ENCODE measurements around the gene CNTN4.
A peak's percentile ranks its signal among the peaks of the same experiment; 100 is the strongest.

The CNTN4 gene

GRCh38 chr3:2303566-2303965 is 204.9 kb downstream of the CNTN4 start:
- H2AFZ ChIP-seq (ENCODE audit: low read depth, low read length): no peak overlapping the region
- no peaks in the 10 kb centered on the region for H3K9me3 ChIP-seq (ENCODE audit: insufficient read depth, low read length, severe bottlenecking)
- no peak overlapping the region for H3K27ac ChIP-seq (ENCODE audit: low read length)
- no peaks in the 10 kb centered on the region for H4K20me1 ChIP-seq (ENCODE audit: insufficient read depth, low read length)
- peak; percentile 12 for DNase-seq
- no peaks in the 10 kb centered on the region for H3K36me3 ChIP-seq (ENCODE audit: insufficient read depth, low read length)
- H3K79me2 ChIP-seq (ENCODE audit: insufficient read depth, low read length): no peaks in the 10 kb centered on the region
- TF ChIP-seq EZH2 (IDR thresholded peaks at IDR 0.05; ENCODE audit: borderline replicate concordance, low read depth, low read length, severe bottlenecking): no peak
- TF ChIP-seq, protein P1, sequence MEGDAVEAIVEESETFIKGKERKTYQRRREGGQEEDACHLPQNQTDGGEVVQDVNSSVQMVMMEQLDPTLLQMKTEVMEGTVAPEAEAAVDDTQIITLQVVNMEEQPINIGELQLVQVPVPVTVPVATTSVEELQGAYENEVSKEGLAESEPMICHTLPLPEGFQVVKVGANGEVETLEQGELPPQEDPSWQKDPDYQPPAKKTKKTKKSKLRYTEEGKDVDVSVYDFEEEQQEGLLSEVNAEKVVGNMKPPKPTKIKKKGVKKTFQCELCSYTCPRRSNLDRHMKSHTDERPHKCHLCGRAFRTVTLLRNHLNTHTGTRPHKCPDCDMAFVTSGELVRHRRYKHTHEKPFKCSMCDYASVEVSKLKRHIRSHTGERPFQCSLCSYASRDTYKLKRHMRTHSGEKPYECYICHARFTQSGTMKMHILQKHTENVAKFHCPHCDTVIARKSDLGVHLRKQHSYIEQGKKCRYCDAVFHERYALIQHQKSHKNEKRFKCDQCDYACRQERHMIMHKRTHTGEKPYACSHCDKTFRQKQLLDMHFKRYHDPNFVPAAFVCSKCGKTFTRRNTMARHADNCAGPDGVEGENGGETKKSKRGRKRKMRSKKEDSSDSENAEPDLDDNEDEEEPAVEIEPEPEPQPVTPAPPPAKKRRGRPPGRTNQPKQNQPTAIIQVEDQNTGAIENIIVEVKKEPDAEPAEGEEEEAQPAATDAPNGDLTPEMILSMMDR (IDR thresholded peaks at IDR 0.05; ENCODE audit: borderline replicate concordance, extremely low read depth, low read length, poor library complexity, severe bottlenecking): no peak
- no peaks in the 10 kb centered on the region for H3K4me1 ChIP-seq (ENCODE audit: insufficient read depth, low read length)
- H3K4me2 ChIP-seq (ENCODE audit: insufficient read depth, low read length): no peak overlapping the region
- H3K4me3 ChIP-seq (ENCODE audit: low read depth in 1 of 2, low read length in 2 of 2): no peak overlapping the region
- no peak; the same call in 2 of the 3 replicates for ATAC-seq (ENCODE audit: insufficient read depth, low read depth)
- no peak overlapping the region for H3K9ac ChIP-seq (ENCODE audit: low read depth, low read length)
- no peaks in the 10 kb centered on the region for H3K27me3 ChIP-seq (ENCODE audit: insufficient read depth, low read length, poor library complexity)

DNA sequence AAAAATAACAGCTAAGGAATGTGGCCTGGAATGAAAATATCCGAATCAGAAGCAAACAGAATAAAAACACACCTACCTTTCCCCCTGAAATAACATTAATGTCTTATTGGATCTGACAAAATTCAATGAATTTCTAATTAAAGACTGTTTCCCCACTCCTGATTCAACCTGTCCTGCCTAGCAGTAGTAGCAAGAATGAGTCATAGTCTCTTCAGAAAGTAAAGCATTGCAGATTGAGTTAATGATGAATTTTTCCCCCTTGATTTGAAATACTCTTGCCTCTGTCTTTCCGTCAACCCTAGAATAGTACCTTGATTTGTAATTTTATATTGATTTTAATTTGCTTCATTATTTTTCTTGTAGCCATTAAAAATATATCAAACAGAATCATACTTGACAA is 212.4 kb downstream of the CNTN4 start:
- H4K20me1 ChIP-seq (ENCODE audit: insufficient read depth, low read length): no peaks in the 10 kb centered on the region
- no peak for DNase-seq
- H3K36me3 ChIP-seq (ENCODE audit: insufficient read depth, low read length): no peaks in the 10 kb centered on the region
- no peaks in the 10 kb centered on the region for H3K4me1 ChIP-seq (ENCODE audit: insufficient read depth, low read length)
- no peaks in the 10 kb centered on the region for H3K9me3 ChIP-seq (ENCODE audit: insufficient read depth, low read length, severe bottlenecking)
- H3K27me3 ChIP-seq (ENCODE audit: insufficient read depth, low read length, poor library complexity): no peaks in the 10 kb centered on the region
- H3K4me3 ChIP-seq (ENCODE audit: low read depth in 1 of 2, low read length in 2 of 2): no peak overlapping the region
- no peak overlapping the region for H3K27ac ChIP-seq (ENCODE audit: low read length)
- H3K9ac ChIP-seq (ENCODE audit: low read depth, low read length): no peak overlapping the region
- TF ChIP-seq EZH2 (IDR thresholded peaks at IDR 0.05; ENCODE audit: borderline replicate concordance, low read depth, low read length, severe bottlenecking): no peak
- TF ChIP-seq, protein P1 (IDR thresholded peaks at IDR 0.05; ENCODE audit: borderline replicate concordance, extremely low read depth, low read length, poor library complexity, severe bottlenecking): no peak
- H2AFZ ChIP-seq (ENCODE audit: low read depth, low read length): no peak overlapping the region
- no peak overlapping the region for H3K4me2 ChIP-seq (ENCODE audit: insufficient read depth, low read length)
- ATAC-seq (ENCODE audit: insufficient read depth, low read depth): no peak
- no peaks in the 10 kb centered on the region for H3K79me2 ChIP-seq (ENCODE audit: insufficient read depth, low read length)

DNA sequence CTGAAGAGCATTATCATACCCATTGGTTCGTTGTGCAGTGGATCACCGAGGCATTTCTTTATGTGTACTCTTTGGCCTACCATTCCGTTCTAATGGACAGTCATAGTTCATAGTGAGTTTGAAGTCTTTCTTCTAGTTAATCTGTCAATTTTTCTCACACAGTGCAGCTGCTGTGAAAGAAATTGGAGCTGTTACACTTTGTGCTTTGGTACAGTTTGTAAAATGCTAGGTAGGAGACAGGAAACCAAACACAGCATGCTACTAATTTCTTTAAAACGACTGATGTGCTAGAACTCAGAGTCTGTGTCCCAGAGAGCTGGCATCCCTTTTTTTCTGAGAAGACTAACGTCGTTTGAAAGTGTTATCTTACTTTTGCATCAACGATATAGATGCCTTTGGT is 218.9 kb downstream of the CNTN4 start:
- DNase-seq (no peak), ATAC-seq (ENCODE audit: insufficient read depth, low read depth) (no peak)
- no peaks in the 10 kb centered on the region for H4K20me1 ChIP-seq (ENCODE audit: insufficient read depth, low read length)
- no peaks in the 10 kb centered on the region for H3K4me1 ChIP-seq (ENCODE audit: insufficient read depth, low read length)
- H3K36me3 ChIP-seq (ENCODE audit: insufficient read depth, low read length): no peaks in the 10 kb centered on the region
- H3K9me3 ChIP-seq (ENCODE audit: insufficient read depth, low read length, severe bottlenecking): no peaks in the 10 kb centered on the region
- H2AFZ ChIP-seq (ENCODE audit: low read depth, low read length): no peak overlapping the region
- H3K79me2 ChIP-seq (ENCODE audit: insufficient read depth, low read length): no peaks in the 10 kb centered on the region
- H3K4me2 ChIP-seq (ENCODE audit: insufficient read depth, low read length): no peak overlapping the region
- TF ChIP-seq, protein P1 (IDR thresholded peaks at IDR 0.05; ENCODE audit: borderline replicate concordance, extremely low read depth, low read length, poor library complexity, severe bottlenecking): no peak
- TF ChIP-seq EZH2 (IDR thresholded peaks at IDR 0.05; ENCODE audit: borderline replicate concordance, low read depth, low read length, severe bottlenecking): no peak
- no peak overlapping the region for H3K27ac ChIP-seq (ENCODE audit: low read length)
- H3K27me3 ChIP-seq (ENCODE audit: insufficient read depth, low read length, poor library complexity): no peaks in the 10 kb centered on the region
- no peak overlapping the region for H3K9ac ChIP-seq (ENCODE audit: low read depth, low read length)
- H3K4me3 ChIP-seq (ENCODE audit: low read depth in 1 of 2, low read length in 2 of 2): no peak overlapping the region

GRCh38 chr3:2334921-2335320 is 236.3 kb downstream of the CNTN4 start:
- Histone ChIP-seq H3K4me3 (ENCODE audit: low read depth in 1 of 2, low read length in 2 of 2) (no peak overlapping the region), H3K4me2 (ENCODE audit: insufficient read depth, low read length) (no peak overlapping the region), H4K20me1 (ENCODE audit: insufficient read depth, low read length) (no peaks in the 10 kb centered on the region), H3K4me1 (ENCODE audit: insufficient read depth, low read length) (no peaks in the 10 kb centered on the region), H3K79me2 (ENCODE audit: insufficient read depth, low read length) (no peaks in the 10 kb centered on the region), H3K36me3 (ENCODE audit: insufficient read depth, low read length) (no peaks in the 10 kb centered on the region), H2AFZ (ENCODE audit: low read depth, low read length) (no peak overlapping the region), H3K27ac (ENCODE audit: low read length) (no peak overlapping the region), H3K9ac (ENCODE audit: low read depth, low read length) (no peak overlapping the region), H3K27me3 (ENCODE audit: insufficient read depth, low read length, poor library complexity) (no peaks in the 10 kb centered on the region), H3K9me3 (ENCODE audit: insufficient read depth, low read length, severe bottlenecking) (no peaks in the 10 kb centered on the region)
- no peak for TF ChIP-seq EZH2 (IDR thresholded peaks at IDR 0.05; ENCODE audit: borderline replicate concordance, low read depth, low read length, severe bottlenecking)
- TF ChIP-seq, protein P1 (IDR thresholded peaks at IDR 0.05; ENCODE audit: borderline replicate concordance, extremely low read depth, low read length, poor library complexity, severe bottlenecking): no peak
- DNase-seq (no peak), ATAC-seq (ENCODE audit: insufficient read depth, low read depth) (no peak)

Data from DND-41 (cell line).